Esophagus squamous epithelium (tissue), 4 donors: Measurements from ENCODE around the gene ARHGEF37.

ENCODE experiments used
- POLR2A ChIP-seq, 4 donors: fragments of 450-650 bp; IDR thresholded peaks; one replicate each; pipeline ENCODE4 v1.6.1; 2017; ENCODE audit warnings: antibody characterized with exemption in 4 of 4, mild to moderate bottlenecking in 4 of 4, moderate library complexity in 3 of 4
- TF ChIP-seq, protein P1 (sequence below), 6 experiments: fragments of 450-650 bp in 4 of 6; fragments of 200-600 bp in 2 of 6; sonication (generic) in 2 of 6; IDR thresholded peaks; one replicate each; pipeline ENCODE4 v1.5.1; 2016 to 2019; ENCODE audit warnings: antibody characterized with exemption in 6 of 6, mild to moderate bottlenecking in 4 of 6, moderate library complexity in 4 of 6

GRCh38 chr5:149600932-149601331, 19.6 kb downstream of the ARHGEF37 start:
- no peak for TF ChIP-seq POLR2A (IDR thresholded peaks at IDR 0.05)
- TF ChIP-seq, protein P1, sequence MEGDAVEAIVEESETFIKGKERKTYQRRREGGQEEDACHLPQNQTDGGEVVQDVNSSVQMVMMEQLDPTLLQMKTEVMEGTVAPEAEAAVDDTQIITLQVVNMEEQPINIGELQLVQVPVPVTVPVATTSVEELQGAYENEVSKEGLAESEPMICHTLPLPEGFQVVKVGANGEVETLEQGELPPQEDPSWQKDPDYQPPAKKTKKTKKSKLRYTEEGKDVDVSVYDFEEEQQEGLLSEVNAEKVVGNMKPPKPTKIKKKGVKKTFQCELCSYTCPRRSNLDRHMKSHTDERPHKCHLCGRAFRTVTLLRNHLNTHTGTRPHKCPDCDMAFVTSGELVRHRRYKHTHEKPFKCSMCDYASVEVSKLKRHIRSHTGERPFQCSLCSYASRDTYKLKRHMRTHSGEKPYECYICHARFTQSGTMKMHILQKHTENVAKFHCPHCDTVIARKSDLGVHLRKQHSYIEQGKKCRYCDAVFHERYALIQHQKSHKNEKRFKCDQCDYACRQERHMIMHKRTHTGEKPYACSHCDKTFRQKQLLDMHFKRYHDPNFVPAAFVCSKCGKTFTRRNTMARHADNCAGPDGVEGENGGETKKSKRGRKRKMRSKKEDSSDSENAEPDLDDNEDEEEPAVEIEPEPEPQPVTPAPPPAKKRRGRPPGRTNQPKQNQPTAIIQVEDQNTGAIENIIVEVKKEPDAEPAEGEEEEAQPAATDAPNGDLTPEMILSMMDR (IDR thresholded peaks at IDR 0.05): no peak
